ENCODE measurements around the gene GPBP1L1.
A peak's percentile ranks its signal among the peaks of the same experiment; 100 is the strongest.
"Not testable (repeated sequence)": the region's sequence is repeated elsewhere in the genome, so short reads cannot be mapped to it uniquely, and the experiment has no call there.

The GPBP1L1 gene

GRCh38 chr1:45678489-45678888, 7.8 kb downstream of the GPBP1L1 start:
- DNase-seq = no peak

- no peak for DNase-seq
Measured at GRCh38 chr1:45677751-45678245, 8.5 kb downstream of the GPBP1L1 start.

GRCh38 chr1:45676553-45676952, 9.8 kb downstream of the GPBP1L1 start:
- DNase-seq = not testable (repeated sequence)

- DNase-seq = no peak
Measured at GRCh38 chr1:45674478-45674877, 11.9 kb downstream of the GPBP1L1 start.

GRCh38 chr1:45673956-45674355, 12.4 kb downstream of the GPBP1L1 start:
- no peak for DNase-seq

- DNase-seq = no peak
Measured at GRCh38 chr1:45669859-45670655, 16.3 kb downstream of the GPBP1L1 start.

GRCh38 chr1:45669379-45669778, 17.0 kb downstream of the GPBP1L1 start:
- DNase-seq = no peak

- DNase-seq = no peak
Measured at GRCh38 chr1:45668526-45668925, 17.8 kb downstream of the GPBP1L1 start.

- no peak for DNase-seq
Measured at GRCh38 chr1:45667321-45668111, 18.8 kb downstream of the GPBP1L1 start.

- DNase-seq = no peak
Measured at GRCh38 chr1:45666836-45667235, 19.5 kb downstream of the GPBP1L1 start.

- no peak for DNase-seq
Measured at GRCh38 chr1:45660336-45660735, 26.0 kb downstream of the GPBP1L1 start.

- DNase-seq = no peak
Measured at GRCh38 chr1:45659222-45659621, 27.1 kb downstream of the GPBP1L1 start.

- DNase-seq = no peak
Measured at GRCh38 chr1:45658171-45658570, 28.2 kb downstream of the GPBP1L1 start.

GRCh38 chr1:45656573-45657226, 29.6 kb downstream of the GPBP1L1 start:
- DNase-seq = no peak

GRCh38 chr1:45654540-45655280, 31.6 kb downstream of the GPBP1L1 start:
- no peak for DNase-seq

- peak; percentile 26 for DNase-seq
Measured at GRCh38 chr1:45647248-45648021, 38.9 kb downstream of the GPBP1L1 start.

- DNase-seq = no peak
Measured at GRCh38 chr1:45644661-45645060, 41.7 kb downstream of the GPBP1L1 start.

GRCh38 chr1:45643978-45644377, 42.4 kb downstream of the GPBP1L1 start:
- no peak for DNase-seq

- no peak for DNase-seq
Measured at GRCh38 chr1:45643321-45643720, 43.0 kb downstream of the GPBP1L1 start.

GRCh38 chr1:45640293-45640692, 46.0 kb downstream of the GPBP1L1 start:
- DNase-seq = no peak

- no peak for DNase-seq
Measured at GRCh38 chr1:45635211-45635610, 51.1 kb downstream of the GPBP1L1 start.

GRCh38 chr1:45630429-45630828, 55.9 kb downstream of the GPBP1L1 start:
- DNase-seq = no peak
